NCI-H2081 treated with DMSO at 0.1 percent for 48 hours (cell line): ENCODE results near the gene TCEANC.

ENCODE experiments used
- DNase-seq: peaks from one replicate; lab custom pipeline; 2025; lab: John Stamatoyannopoulos, UW

TCEANC gene

GRCh38 chrX:13692771-13693231 is 39.9 kb downstream of the TCEANC start:
- DNase-seq, result no peak

- no peak for DNase-seq
Observed at GRCh38 chrX:13693341-13693961, 40.5 kb downstream of the TCEANC start.

GRCh38 chrX:13694359-13694758 is 41.4 kb downstream of the TCEANC start:
- DNase-seq, result no peak

GRCh38 chrX:13694983-13695382 is 42.0 kb downstream of the TCEANC start:
- no peak for DNase-seq

GRCh38 chrX:13695601-13696115 is 42.7 kb downstream of the TCEANC start:
- no peak for DNase-seq

GRCh38 chrX:13697455-13697854 is 44.5 kb downstream of the TCEANC start:
- no peak for DNase-seq

- DNase-seq, result no peak
Observed at GRCh38 chrX:13697976-13698375, 45.0 kb downstream of the TCEANC start.

- no peak for DNase-seq
Observed at GRCh38 chrX:13698432-13698831, 45.5 kb downstream of the TCEANC start.

GRCh38 chrX:13699183-13699826 is 46.4 kb downstream of the TCEANC start:
- DNase-seq, result no peak

- DNase-seq, result no peak
Observed at GRCh38 chrX:13700380-13700779, 47.4 kb downstream of the TCEANC start.

- DNase-seq, result no peak
Observed at GRCh38 chrX:13702111-13702789, 49.3 kb downstream of the TCEANC start.

GRCh38 chrX:13703135-13703534 is 50.2 kb downstream of the TCEANC start:
- DNase-seq, result no peak

GRCh38 chrX:13703589-13703988 is 50.6 kb downstream of the TCEANC start:
- DNase-seq, result no peak

- no peak for DNase-seq
Observed at GRCh38 chrX:13711141-13711540, 58.2 kb downstream of the TCEANC start.
